ENCODE data around the gene UFD1.

Gene UFD1

GRCh38 chr22:19467912-19468311, 11.1 kb downstream of the UFD1 start:
- no peak for DNase-seq (ENCODE audit: low read depth)

GRCh38 chr22:19466848-19467752, 11.9 kb downstream of the UFD1 start:
- no peak for DNase-seq (ENCODE audit: low read depth)

- no peak for DNase-seq (ENCODE audit: low read depth)
These were observed 12.8 kb downstream of the UFD1 start for GRCh38 chr22:19466126-19466716.

GRCh38 chr22:19464975-19465374, 14.0 kb downstream of the UFD1 start:
- no peak for DNase-seq (ENCODE audit: low read depth)

- DNase-seq (ENCODE audit: low read depth): no peak
These were observed 14.4 kb downstream of the UFD1 start for GRCh38 chr22:19464546-19464945.

- DNase-seq (ENCODE audit: low read depth): peak; percentile 40
These were observed 15.2 kb downstream of the UFD1 start for GRCh38 chr22:19463491-19464469.

- no peak for DNase-seq (ENCODE audit: low read depth)
These were observed 16.0 kb downstream of the UFD1 start for GRCh38 chr22:19463008-19463407.

GRCh38 chr22:19461506-19461905, 17.5 kb downstream of the UFD1 start:
- DNase-seq (ENCODE audit: low read depth): no peak

GRCh38 chr22:19460036-19460435, 19.0 kb downstream of the UFD1 start:
- no peak for DNase-seq (ENCODE audit: low read depth)

- no peak for DNase-seq (ENCODE audit: low read depth)
These were observed 21.1 kb downstream of the UFD1 start for GRCh38 chr22:19457828-19458428.

- no peak for DNase-seq (ENCODE audit: low read depth)
These were observed 22.5 kb downstream of the UFD1 start for GRCh38 chr22:19456541-19456940.

- no peak for DNase-seq (ENCODE audit: low read depth)
These were observed 23.2 kb downstream of the UFD1 start for GRCh38 chr22:19455585-19456370.

GRCh38 chr22:19455033-19455432, 24.0 kb downstream of the UFD1 start:
- no peak for DNase-seq (ENCODE audit: low read depth)

- no peak for DNase-seq (ENCODE audit: low read depth)
These were observed 24.8 kb downstream of the UFD1 start for GRCh38 chr22:19454156-19454555.

GRCh38 chr22:19453718-19454117, 25.3 kb downstream of the UFD1 start:
- no peak for DNase-seq (ENCODE audit: low read depth)

- no peak for DNase-seq (ENCODE audit: low read depth)
These were observed 27.4 kb downstream of the UFD1 start for GRCh38 chr22:19451570-19451969.

- no peak for DNase-seq (ENCODE audit: low read depth)
These were observed 28.4 kb downstream of the UFD1 start for GRCh38 chr22:19450363-19451175.

- no peak for DNase-seq (ENCODE audit: low read depth)
These were observed 29.6 kb downstream of the UFD1 start for GRCh38 chr22:19449422-19449767.

- no peak for DNase-seq (ENCODE audit: low read depth)
These were observed 30.1 kb downstream of the UFD1 start for GRCh38 chr22:19448739-19449421.

All from GM04503 (cell line).